OCI-LY7 (cell line): ENCODE data around the gene ZBED2.

Experiments
- CTCF ChIP-seq: fragments of 200-600 bp; sonication (generic); conservative IDR thresholded peaks from 2 replicates; pipeline ENCODE4 v1.5.1; 2014; ENCODE audit warnings: mild to moderate bottlenecking, antibody characterized with exemption, low read length, moderate library complexity, mixed read lengths
- EZH2phosphoT487 ChIP-seq: fragments of 200-600 bp; sonication (generic); IDR thresholded peaks from 2 replicates; pipeline ENCODE4 v1.6.1; 2018; ENCODE audit warnings: low read depth, borderline replicate concordance, mild to moderate bottlenecking, mixed run types, antibody characterized with exemption, low read length, moderate library complexity, mixed read lengths

DNA sequence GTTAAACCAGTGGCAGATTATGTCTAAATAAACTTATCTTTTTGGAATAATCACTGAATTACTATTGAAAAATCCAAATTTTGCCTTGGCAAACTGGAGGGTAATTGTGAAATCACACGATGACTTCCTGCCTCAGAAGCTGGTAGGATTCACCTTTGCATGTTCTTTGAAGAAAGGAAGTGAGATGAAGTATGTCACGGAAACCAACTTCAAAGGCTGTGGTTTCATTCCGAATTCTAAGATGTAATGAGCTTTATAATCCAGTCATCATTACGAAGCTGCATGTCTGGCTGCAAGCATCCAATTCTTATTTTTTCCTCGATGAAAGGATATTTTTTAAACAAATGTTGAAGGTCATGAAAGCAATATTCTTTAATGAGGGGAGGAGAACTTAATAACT, 15.0 kb upstream of the ZBED2 start:
- TF ChIP-seq CTCF (no peak), EZH2phosphoT487 (no peak)
